ENCODE data around the gene STAT3.

DNA sequence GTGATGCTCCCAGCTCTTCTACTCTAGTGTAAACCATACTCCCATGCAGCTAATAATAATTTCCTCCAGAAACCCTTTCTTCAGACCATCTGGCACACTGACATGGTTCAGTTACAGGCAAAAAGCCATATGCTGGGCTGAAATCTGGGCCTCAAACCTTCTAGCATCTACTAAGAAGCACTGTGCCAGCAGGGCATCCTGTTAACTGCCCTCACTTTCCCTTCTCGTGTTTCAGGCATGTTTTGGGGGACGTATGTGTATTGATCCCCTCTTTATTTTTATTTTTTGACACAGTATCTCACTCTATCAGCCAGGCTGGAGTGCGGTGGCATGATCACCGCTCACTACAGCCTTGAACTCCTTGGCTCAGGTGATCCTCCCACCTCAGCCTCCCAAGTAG, 66.7 kb downstream of the STAT3 start:
- TF ChIP-seq POLR2A (IDR thresholded peaks at IDR 0.05): no peak
- TF ChIP-seq, protein P1, sequence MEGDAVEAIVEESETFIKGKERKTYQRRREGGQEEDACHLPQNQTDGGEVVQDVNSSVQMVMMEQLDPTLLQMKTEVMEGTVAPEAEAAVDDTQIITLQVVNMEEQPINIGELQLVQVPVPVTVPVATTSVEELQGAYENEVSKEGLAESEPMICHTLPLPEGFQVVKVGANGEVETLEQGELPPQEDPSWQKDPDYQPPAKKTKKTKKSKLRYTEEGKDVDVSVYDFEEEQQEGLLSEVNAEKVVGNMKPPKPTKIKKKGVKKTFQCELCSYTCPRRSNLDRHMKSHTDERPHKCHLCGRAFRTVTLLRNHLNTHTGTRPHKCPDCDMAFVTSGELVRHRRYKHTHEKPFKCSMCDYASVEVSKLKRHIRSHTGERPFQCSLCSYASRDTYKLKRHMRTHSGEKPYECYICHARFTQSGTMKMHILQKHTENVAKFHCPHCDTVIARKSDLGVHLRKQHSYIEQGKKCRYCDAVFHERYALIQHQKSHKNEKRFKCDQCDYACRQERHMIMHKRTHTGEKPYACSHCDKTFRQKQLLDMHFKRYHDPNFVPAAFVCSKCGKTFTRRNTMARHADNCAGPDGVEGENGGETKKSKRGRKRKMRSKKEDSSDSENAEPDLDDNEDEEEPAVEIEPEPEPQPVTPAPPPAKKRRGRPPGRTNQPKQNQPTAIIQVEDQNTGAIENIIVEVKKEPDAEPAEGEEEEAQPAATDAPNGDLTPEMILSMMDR (IDR thresholded peaks at IDR 0.05): no peak
- TF ChIP-seq POLR2AphosphoS5 (IDR thresholded peaks at IDR 0.05): no peak
- TF ChIP-seq EP300 (IDR thresholded peaks at IDR 0.05): no peak

Data from sigmoid colon (tissue), 4 donors.